SK-N-MC (cell line): Measurements from ENCODE around the gene PRELP.

Experiments
- EZH2 ChIP-seq: fragments of 200-600 bp; sonication (generic); IDR thresholded peaks from one replicate; pipeline ENCODE4 v1.6.1; 2017; ENCODE audit warnings: antibody characterized with exemption
- POLR2AphosphoS5 ChIP-seq: IDR thresholded peaks from 2 replicates; pipeline ENCODE4 v1.6.1; 2012; ENCODE audit warnings: mild to moderate bottlenecking, low read depth, low read length, borderline replicate concordance

- TF ChIP-seq EZH2 = no peak
- TF ChIP-seq POLR2AphosphoS5 = no peak
Measured at GRCh38 chr1:203439131-203439730, 36.4 kb upstream of the PRELP start.
